PC-9 (cell line): ENCODE data around the gene OR52E5. TPM values are rescaled to one million over a fixed set of nuclear protein-coding genes. Genes with fewer than 3 reads are reported as not detected.

Source experiments
- BruUV-seq: library from RNA; stranded (reverse); fragments of 400-500 nt; replicated peaks from 2 replicates; lab custom pipeline; 2021; lab: Mats Ljungman, UMichigan
- CTCF ChIA-PET: fragments of 300-600 bp; sonication (Branson Sonifier 250); formaldehyde crosslinking; loops from one replicate; lab custom pipeline; 2022; ENCODE audit warnings: antibody characterized with exemption; lab: Charles Lee
- POLR2A ChIA-PET: fragments of 300-600 bp; sonication (Branson Sonifier 250); formaldehyde crosslinking; loops from one replicate; lab custom pipeline; 2022; ENCODE audit warnings: antibody characterized with exemption; ENCODE audit not compliant: unreplicated experiment; lab: Charles Lee
- DNase-seq, 2 experiments: peaks; one replicate each; pipeline versions ENCODE4 v3.0.0 to v3.0.0-alpha.2; 2015 to 2022; ENCODE audit warnings: mixed read lengths in 1 of 2
- H2AFZ ChIP-seq: fragments of 200-600 bp; sonication (generic); 2 replicates; pipeline ENCODE4 v1.8.1; 2017; ENCODE audit warnings: antibody characterized with exemption
- H3F3A ChIP-seq: fragments of 200-600 bp; sonication (generic); 2 replicates; pipeline ENCODE4 v1.8.1; 2017; ENCODE audit warnings: antibody characterized with exemption, mild to moderate bottlenecking, low read depth; ENCODE audit not compliant: insufficient read depth
- H3K27ac ChIP-seq: fragments of 200-600 bp; sonication (generic); 2 replicates; pipeline ENCODE4 v1.6.1; 2016; ENCODE audit warnings: mixed run types
- H3K27me3 ChIP-seq: fragments of 200-600 bp; sonication (generic); 2 replicates; pipeline ENCODE4 v1.6.1; 2016; ENCODE audit warnings: low read depth, mixed run types; ENCODE audit not compliant: insufficient read depth
- H3K36me3 ChIP-seq: fragments of 200-600 bp; sonication (generic); 2 replicates; pipeline ENCODE4 v1.6.1; 2016; ENCODE audit warnings: low read depth, mixed run types
- H3K4me1 ChIP-seq: fragments of 200-600 bp; sonication (generic); replicated peaks from 2 replicates; pipeline ENCODE4 v1.6.1; 2016; ENCODE audit warnings: mixed run types; ENCODE audit not compliant: insufficient read depth
- H3K4me2 ChIP-seq: fragments of 200-600 bp; sonication (generic); 2 replicates; pipeline ENCODE4 v1.6.1; 2017; ENCODE audit warnings: mixed run types
- H3K4me3 ChIP-seq: fragments of 200-600 bp; sonication (generic); 2 replicates; pipeline ENCODE4 v1.6.1; 2016; ENCODE audit warnings: mixed run types
- H3K79me2 ChIP-seq: fragments of 200-600 bp; sonication (generic); 2 replicates; pipeline ENCODE4 v1.6.1; 2017; ENCODE audit warnings: low read depth, mixed run types
- H3K9me2 ChIP-seq: fragments of 200-600 bp; sonication (generic); 2 replicates; pipeline ENCODE4 v1.8.1; 2017; ENCODE audit warnings: mild to moderate bottlenecking; ENCODE audit not compliant: insufficient read depth
- H3K9me3 ChIP-seq: fragments of 200-600 bp; sonication (generic); 2 replicates; pipeline ENCODE4 v1.8.1; 2016; ENCODE audit warnings: low read depth; ENCODE audit not compliant: insufficient read depth
- H4K20me1 ChIP-seq: fragments of 200-600 bp; sonication (generic); 2 replicates; pipeline ENCODE4 v1.8.1; 2017; ENCODE audit not compliant: insufficient read depth
- CTCF ChIP-seq: fragments of 200-600 bp; sonication (generic); conservative IDR thresholded peaks from 2 replicates; pipeline ENCODE4 v1.6.1; 2017; ENCODE audit warnings: mixed run types, antibody characterized with exemption, mild to moderate bottlenecking, moderate library complexity
- EZH2 ChIP-seq: fragments of 200-600 bp; sonication (generic); IDR thresholded peaks from 2 replicates; pipeline ENCODE4 v1.8.0; 2017; ENCODE audit warnings: antibody characterized with exemption, low read depth
- intact Hi-C: fragments of 100-400 bp; cut with micrococcal nuclease; formaldehyde crosslinking; loops from one replicate; pipeline ENCODE4 v1.10.0; 2022; ENCODE audit not compliant: unreplicated experiment
- total RNA-seq: library from RNA; stranded (reverse); gene quantifications from 2 replicates; pipeline ENCODE4 v1.2.3, GENCODE V29; 2021

OR52E5 gene
- total RNA-seq, 1 experiment from 2014 or later, result not detected

GRCh38 chr11:5899534-5899933 is 6.5 kb downstream of the OR52E5 start:
- POLR2A ChIA-PET, result no interaction called here
- H3F3A ChIP-seq, result no peaks in the 10 kb centered on the region
- CTCF ChIA-PET, result no interaction called here
- H3K4me2 ChIP-seq, result no peak overlapping the region
- no peaks in the 10 kb centered on the region for H3K79me2 ChIP-seq
- H3K27ac ChIP-seq, result no peak overlapping the region
- no peak overlapping the region for H2AFZ ChIP-seq
- intact Hi-C loops, result no loop called here
- no peaks in the 10 kb centered on the region for H3K9me2 ChIP-seq
- TF ChIP-seq CTCF (no peak), EZH2 (no peak)
- H3K36me3 ChIP-seq, result no peaks in the 10 kb centered on the region
- no peaks in the 10 kb centered on the region for H3K27me3 ChIP-seq
- no peak for DNase-seq
- no TSS peak for BruUV-seq
- no peaks in the 10 kb centered on the region for H3K4me1 ChIP-seq
- no peaks in the 10 kb centered on the region for H3K9me3 ChIP-seq
- H3K4me3 ChIP-seq, result no peak overlapping the region
- H4K20me1 ChIP-seq, result no peaks in the 10 kb centered on the region

GRCh38 chr11:5910540-5910939 is 17.5 kb downstream of the OR52E5 start:
- ChIA-PET POLR2A (no interaction called here), CTCF (no interaction called here)
- H3K27ac ChIP-seq, result no peak overlapping the region
- no peak overlapping the region for H2AFZ ChIP-seq
- intact Hi-C loops, result no loop called here
- DNase-seq, result no peak
- no peaks in the 10 kb centered on the region for H3K36me3 ChIP-seq
- H3F3A ChIP-seq, result no peaks in the 10 kb centered on the region
- no peaks in the 10 kb centered on the region for H4K20me1 ChIP-seq
- no peak for TF ChIP-seq CTCF
- TF ChIP-seq EZH2, result no peak
- no peaks in the 10 kb centered on the region for H3K9me2 ChIP-seq
- no peak overlapping the region for H3K4me2 ChIP-seq
- no peak overlapping the region for H3K4me3 ChIP-seq
- H3K79me2 ChIP-seq, result no peaks in the 10 kb centered on the region
- H3K4me1 ChIP-seq, result no peaks in the 10 kb centered on the region
- no TSS peak for BruUV-seq
- H3K9me3 ChIP-seq, result no peaks in the 10 kb centered on the region
- H3K27me3 ChIP-seq, result no peaks in the 10 kb centered on the region

GRCh38 chr11:5922749-5923426 is 29.9 kb downstream of the OR52E5 start:
- intact Hi-C loops, result no loop called here
- no peak overlapping the region for H3K4me3 ChIP-seq
- ChIA-PET CTCF (no interaction called here), POLR2A (no interaction called here)
- H3F3A ChIP-seq, result no peaks in the 10 kb centered on the region
- no TSS peak for BruUV-seq
- TF ChIP-seq CTCF, result no peak
- no peak for TF ChIP-seq EZH2
- no peak overlapping the region for H3K27ac ChIP-seq
- no peaks in the 10 kb centered on the region for H3K9me2 ChIP-seq
- no peaks in the 10 kb centered on the region for H3K27me3 ChIP-seq
- H3K36me3 ChIP-seq, result no peaks in the 10 kb centered on the region
- H3K79me2 ChIP-seq, result no peaks in the 10 kb centered on the region
- no peaks in the 10 kb centered on the region for H3K4me1 ChIP-seq
- H4K20me1 ChIP-seq, result no peaks in the 10 kb centered on the region
- no peaks in the 10 kb centered on the region for H3K9me3 ChIP-seq
- no peak overlapping the region for H3K4me2 ChIP-seq
- no peak for DNase-seq
- no peak overlapping the region for H2AFZ ChIP-seq
